Activated CD8-positive, alpha-beta memory T cell treated with anti-CD3 and anti-CD28 coated beads, Interleukin-2, amount 10 ng/mL, durations not matched to agents 7 days and 5 days (primary cell): ENCODE measurements around the gene XPNPEP1. TPM values are rescaled to one million over a fixed set of nuclear protein-coding genes. Genes with fewer than 3 reads are reported as not detected.

Experiments used
- ATAC-seq: fragments of 150-1000 bp; cut with Tn5 transposase; one replicate; pipeline ENCODE4 v1.10.0; 2021; ENCODE audit warnings: moderate library complexity
- CTCF ChIA-PET: fragments of 350-600 bp; sonication (Branson Sonifier 250); formaldehyde crosslinking; loops from one replicate; lab custom pipeline; 2021; ENCODE audit warnings: antibody characterized with exemption; lab: Charles Lee
- DNase-seq: peaks from one replicate; pipeline ENCODE4 v3.0.0-alpha.2; 2020
- H3K27ac Mint-ChIP-seq: one replicate; pipeline ENCODE4 v1.8.0; 2021; ENCODE audit warnings: mild to moderate bottlenecking, mixed read lengths
- H3K27me3 Mint-ChIP-seq: one replicate; pipeline ENCODE4 v1.8.0; 2021; ENCODE audit warnings: mixed read lengths
- H3K36me3 Mint-ChIP-seq: one replicate; pipeline ENCODE4 v1.8.0; 2021; ENCODE audit warnings: mild to moderate bottlenecking, mixed read lengths
- H3K4me1 Mint-ChIP-seq: one replicate; pipeline ENCODE4 v1.8.0; 2021; ENCODE audit warnings: mixed read lengths
- H3K4me3 Mint-ChIP-seq: one replicate; pipeline ENCODE4 v1.8.0; 2021; ENCODE audit warnings: mild to moderate bottlenecking, moderate library complexity, mixed read lengths
- H3K9me3 Mint-ChIP-seq: one replicate; pipeline ENCODE4 v1.8.0; 2022; ENCODE audit warnings: low read depth, mixed read lengths
- total RNA-seq, 2 experiments: library from RNA; stranded (reverse); gene quantifications; one replicate each; pipeline ENCODE4 v1.2.3, GENCODE V29; 2021

Gene XPNPEP1
- total RNA-seq, 2 experiments from 2014 or later: 72.7 to 84.8 TPM

DNA sequence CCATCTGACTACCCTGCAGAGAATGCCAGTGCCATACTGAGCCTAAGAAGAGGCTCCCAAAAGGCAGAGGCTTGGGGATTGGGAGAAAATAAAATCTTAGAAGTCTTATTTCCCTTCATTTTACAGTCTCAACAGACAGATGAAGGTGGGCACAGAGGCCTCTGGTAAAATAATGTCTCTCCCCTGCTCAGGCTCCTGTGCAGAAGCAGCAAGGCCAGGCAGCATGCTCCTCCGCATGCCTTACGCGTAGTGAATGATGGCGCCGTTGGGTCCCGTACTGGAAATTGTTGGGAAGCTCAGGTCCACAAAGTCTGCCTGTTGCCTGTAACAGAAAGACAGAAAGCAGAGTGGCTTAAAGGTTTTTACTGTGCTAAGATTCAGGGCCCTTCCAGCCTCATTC is 45.8 kb downstream of the XPNPEP1 start:
- CTCF ChIA-PET: no interaction called here
- Mint-ChIP-seq H3K27ac (peak overlapping the region; percentile 46), H3K9me3 (no peaks in the 10 kb centered on the region), H3K36me3 (peaks cover 43% of the 10 kb centered on the region), H3K4me3 (no peak overlapping the region), H3K4me1 (no peaks in the 10 kb centered on the region), H3K27me3 (no peaks in the 10 kb centered on the region)
- DNase-seq (peak; percentile 35), ATAC-seq (no peak)

DNA sequence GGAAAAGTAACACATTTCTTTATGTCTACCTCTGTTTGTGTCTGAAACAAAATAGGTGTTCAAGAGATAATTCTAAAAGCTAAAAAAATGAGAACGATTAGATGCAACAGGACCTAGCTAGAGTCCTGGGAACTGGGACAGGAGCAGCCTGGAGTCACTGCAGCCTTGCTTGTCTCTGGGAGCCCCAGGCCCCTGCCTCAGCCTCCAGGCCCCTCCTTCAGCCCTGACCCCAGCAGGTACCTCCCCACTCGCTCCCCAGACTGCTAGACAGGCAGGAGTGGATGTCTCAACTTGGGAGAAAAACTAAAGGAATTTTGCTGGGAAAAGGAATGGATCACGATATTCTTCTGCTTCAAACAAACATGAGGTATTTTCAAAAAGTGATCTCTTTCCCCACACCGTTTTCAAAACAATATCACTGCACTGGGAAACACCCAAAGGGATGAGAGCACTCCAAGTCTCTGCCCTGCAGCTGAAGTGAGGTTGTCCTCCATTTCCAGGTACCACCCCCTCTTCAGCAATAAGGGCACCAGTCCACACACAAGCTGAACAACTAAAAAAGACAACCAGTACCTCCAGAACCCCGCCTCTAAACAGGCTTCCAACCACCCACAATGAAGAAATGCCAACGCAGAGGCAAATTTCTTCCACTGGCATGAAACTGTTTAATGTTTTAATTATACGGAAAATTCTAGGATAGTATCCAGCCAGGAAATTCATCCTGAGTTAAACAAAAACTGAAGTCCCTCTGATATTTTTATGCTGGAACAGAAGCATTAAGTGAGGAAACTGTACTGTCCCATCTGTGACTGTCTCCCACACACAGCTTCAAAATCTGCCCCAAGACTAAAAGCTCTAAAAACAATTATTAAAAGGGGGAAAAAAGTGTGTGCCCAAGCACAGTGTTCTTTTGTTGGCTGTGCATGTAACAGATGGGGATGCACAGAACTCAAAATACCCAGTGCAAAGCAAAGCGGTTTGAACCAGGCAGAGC is 47.2 kb downstream of the XPNPEP1 start:
- Mint-ChIP-seq H3K4me1 (no peaks in the 10 kb centered on the region), H3K27me3 (no peaks in the 10 kb centered on the region), H3K27ac (no peak overlapping the region), H3K9me3 (no peaks in the 10 kb centered on the region), H3K4me3 (no peak overlapping the region), H3K36me3 (peaks cover 40% of the 10 kb centered on the region)
- ATAC-seq: no peak
- CTCF ChIA-PET: interaction anchor here (1.2 kb wide), 1 partner anchor 8 kb away, joined by 4 read pairs; no protein-coding TSS in a partner anchor
- no peak for DNase-seq

DNA sequence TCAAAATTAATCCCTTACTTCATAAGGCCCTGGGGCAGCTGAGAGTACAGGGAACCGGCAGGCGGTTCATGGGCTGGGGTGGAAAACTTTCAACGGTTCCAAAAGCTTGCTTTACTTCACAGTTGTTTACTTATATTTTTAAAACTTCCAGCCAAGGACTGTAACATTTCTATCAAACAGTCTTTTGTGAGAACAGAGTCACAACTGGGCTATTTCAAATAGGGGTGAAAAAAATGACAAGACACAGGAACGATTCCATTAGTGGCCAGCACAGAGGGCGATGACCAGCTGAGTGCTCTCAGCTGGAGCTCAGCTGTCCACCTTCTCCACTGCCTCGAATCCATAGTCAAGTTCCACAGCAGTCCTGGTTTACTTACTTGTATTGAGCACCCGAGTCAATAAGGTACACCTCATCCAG is 48.2 kb downstream of the XPNPEP1 start:
- Mint-ChIP-seq H3K27me3 (no peaks in the 10 kb centered on the region), H3K27ac (no peak overlapping the region), H3K9me3 (no peaks in the 10 kb centered on the region), H3K4me3 (no peak overlapping the region), H3K36me3 (peaks cover 44% of the 10 kb centered on the region), H3K4me1 (no peaks in the 10 kb centered on the region)
- no peak for ATAC-seq
- CTCF ChIA-PET: interaction anchor here (1.2 kb wide), 1 partner anchor 9 kb away, joined by 4 read pairs; no protein-coding TSS in a partner anchor
- no peak for DNase-seq

- CTCF ChIA-PET: no interaction called here
- Mint-ChIP-seq H3K36me3 (peaks cover 55% of the 10 kb centered on the region), H3K9me3 (no peaks in the 10 kb centered on the region), H3K27me3 (no peaks in the 10 kb centered on the region), H3K27ac (no peak overlapping the region), H3K4me3 (no peak overlapping the region), H3K4me1 (no peaks in the 10 kb centered on the region)
- DNase-seq (peak; percentile 21), ATAC-seq (no peak)
Observed at GRCh38 chr10:109871476-109871875, 51.8 kb downstream of the XPNPEP1 start.

GRCh38 chr10:109866995-109867635 is 56.2 kb downstream of the XPNPEP1 start:
- CTCF ChIA-PET: no interaction called here
- DNase-seq: no peak
- Mint-ChIP-seq H3K27ac (no peak overlapping the region), H3K4me1 (no peaks in the 10 kb centered on the region), H3K4me3 (no peak overlapping the region), H3K27me3 (no peaks in the 10 kb centered on the region), H3K9me3 (peaks cover 2% of the 10 kb centered on the region), H3K36me3 (peaks cover 68% of the 10 kb centered on the region)
- no peak for ATAC-seq

- no peak overlapping the region for H3K27ac Mint-ChIP-seq
- H3K4me1 Mint-ChIP-seq: no peaks in the 10 kb centered on the region
- DNase-seq (no peak), ATAC-seq (no peak)
- H3K9me3 Mint-ChIP-seq: peaks cover 2% of the 10 kb centered on the region
- H3K27me3 Mint-ChIP-seq: no peaks in the 10 kb centered on the region
- no peak overlapping the region for H3K4me3 Mint-ChIP-seq
- H3K36me3 Mint-ChIP-seq: peaks cover 68% of the 10 kb centered on the region
- CTCF ChIA-PET: no interaction called here
Observed at GRCh38 chr10:109866168-109866994, 56.9 kb downstream of the XPNPEP1 start.

GRCh38 chr10:109863775-109864174 is 59.5 kb downstream of the XPNPEP1 start:
- DNase-seq (no peak), ATAC-seq (no peak)
- H3K27me3 Mint-ChIP-seq: no peaks in the 10 kb centered on the region
- H3K27ac Mint-ChIP-seq: no peak overlapping the region
- H3K4me3 Mint-ChIP-seq: no peak overlapping the region
- H3K9me3 Mint-ChIP-seq: peaks cover 2% of the 10 kb centered on the region
- H3K4me1 Mint-ChIP-seq: peaks cover 8% of the 10 kb centered on the region
- peaks cover 57% of the 10 kb centered on the region for H3K36me3 Mint-ChIP-seq
- CTCF ChIA-PET: interaction anchor here (1.4 to 1.8 kb wide), 2 partner anchors 10 to 11 kb away, joined by 3 to 5 read pairs; no protein-coding TSS in a partner anchor

DNA sequence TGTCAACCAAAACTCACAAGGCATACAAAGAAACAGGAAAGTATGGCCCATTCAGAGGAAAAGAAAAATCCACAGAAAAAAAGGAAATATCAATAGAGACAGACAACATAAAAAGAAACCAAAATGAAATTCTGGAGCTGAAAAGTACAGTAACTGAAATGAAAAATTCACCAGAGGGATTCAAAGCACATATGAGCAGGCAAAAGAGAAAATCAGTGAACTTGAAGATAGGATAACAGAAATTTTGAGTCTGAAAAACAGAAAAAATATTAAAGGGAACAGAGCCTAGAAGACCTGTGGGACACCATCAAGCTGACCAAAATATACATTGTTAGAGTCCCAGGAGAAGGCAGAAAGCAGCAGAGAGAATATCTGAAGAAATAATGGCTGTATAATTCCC is 60.6 kb downstream of the XPNPEP1 start:
- peaks cover 8% of the 10 kb centered on the region for H3K4me1 Mint-ChIP-seq
- H3K27ac Mint-ChIP-seq: no peak overlapping the region
- ATAC-seq (no peak), DNase-seq (no peak)
- peaks cover 47% of the 10 kb centered on the region for H3K36me3 Mint-ChIP-seq
- no peaks in the 10 kb centered on the region for H3K27me3 Mint-ChIP-seq
- H3K4me3 Mint-ChIP-seq: no peak overlapping the region
- H3K9me3 Mint-ChIP-seq: peaks cover 2% of the 10 kb centered on the region
- CTCF ChIA-PET: interaction anchor here (1.4 kb wide), 1 partner anchor 9 kb away, joined by 3 read pairs; no protein-coding TSS in a partner anchor

DNA sequence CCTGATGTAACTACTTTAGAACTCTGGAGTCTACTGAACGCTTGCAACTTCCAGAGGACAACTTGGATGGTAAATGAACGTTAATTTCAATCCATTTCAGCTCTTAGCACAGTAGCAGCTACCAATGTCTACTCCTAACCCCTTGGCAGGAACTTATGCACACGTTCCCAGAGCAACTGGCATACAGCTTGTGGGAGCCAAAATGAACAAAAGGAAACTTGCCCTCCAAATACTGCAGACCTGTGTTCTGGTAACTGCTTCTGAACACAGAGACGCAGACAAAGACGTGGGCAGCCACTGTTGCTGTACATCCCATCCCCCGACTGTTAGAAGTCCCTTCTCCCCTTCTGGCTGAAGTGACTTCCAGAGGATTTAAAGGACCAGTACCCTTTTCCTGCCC is 61.3 kb downstream of the XPNPEP1 start:
- Mint-ChIP-seq H3K4me1 (peaks cover 8% of the 10 kb centered on the region), H3K27ac (no peak overlapping the region), H3K36me3 (peaks cover 44% of the 10 kb centered on the region), H3K9me3 (peaks cover 2% of the 10 kb centered on the region), H3K27me3 (no peaks in the 10 kb centered on the region), H3K4me3 (no peak overlapping the region)
- DNase-seq (no peak), ATAC-seq (no peak)
- CTCF ChIA-PET: no interaction called here

DNA sequence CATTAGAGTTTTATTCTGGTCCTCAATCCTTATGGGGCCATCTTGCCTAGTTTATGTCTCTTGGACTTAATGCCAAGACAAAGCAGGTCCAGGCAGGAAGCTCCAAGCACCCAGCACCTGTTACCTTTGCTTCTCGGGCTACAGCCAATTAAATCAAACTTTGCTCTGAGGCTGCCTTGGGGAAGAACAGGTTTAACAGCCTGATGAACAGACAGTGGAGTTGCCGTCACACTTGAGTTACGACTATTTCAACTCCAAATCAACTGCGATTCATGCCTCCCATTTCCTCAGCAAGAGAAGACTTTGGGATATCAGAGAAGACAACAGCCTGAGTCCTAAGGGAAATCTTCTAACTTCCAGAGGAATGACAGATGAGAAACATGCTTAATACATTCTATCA is 62.2 kb downstream of the XPNPEP1 start:
- DNase-seq: no peak
- no peaks in the 10 kb centered on the region for H3K27me3 Mint-ChIP-seq
- peaks cover 8% of the 10 kb centered on the region for H3K4me1 Mint-ChIP-seq
- H3K9me3 Mint-ChIP-seq: peaks cover 2% of the 10 kb centered on the region
- no peak overlapping the region for H3K27ac Mint-ChIP-seq
- no peak overlapping the region for H3K4me3 Mint-ChIP-seq
- H3K36me3 Mint-ChIP-seq: peaks cover 37% of the 10 kb centered on the region
- CTCF ChIA-PET: interaction anchor here (1.2 kb wide), 1 partner anchor 9 kb away, joined by 3 read pairs; no protein-coding TSS in a partner anchor
- ATAC-seq: no peak

DNA sequence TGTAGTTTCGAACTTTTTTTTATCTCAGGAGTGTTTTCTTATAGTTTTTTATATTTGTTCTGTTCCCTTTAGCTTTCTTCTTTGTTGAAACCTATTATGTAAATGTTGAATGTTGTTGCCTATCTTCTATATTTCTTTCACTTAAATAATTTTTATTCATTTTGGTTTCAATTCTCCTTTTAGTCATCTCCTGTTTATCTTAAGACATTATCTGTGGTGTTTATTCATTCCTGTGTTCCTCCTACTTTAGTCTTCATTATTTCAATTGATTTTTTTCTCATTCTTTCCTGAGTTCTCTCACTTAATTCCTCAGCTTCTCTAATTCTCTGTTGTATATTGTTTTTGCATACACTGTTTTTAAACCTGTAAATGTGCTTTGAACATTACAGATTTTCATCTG is 64.1 kb downstream of the XPNPEP1 start:
- Mint-ChIP-seq H3K4me3 (no peak overlapping the region), H3K4me1 (peaks cover 8% of the 10 kb centered on the region), H3K36me3 (peaks cover 22% of the 10 kb centered on the region), H3K27ac (no peak overlapping the region), H3K9me3 (peaks cover 2% of the 10 kb centered on the region), H3K27me3 (no peaks in the 10 kb centered on the region)
- ATAC-seq: no peak
- no peak for DNase-seq
- CTCF ChIA-PET: interaction anchor here (0.6 kb wide), 2 partner anchors 9 to 147 kb away, joined by 3 read pairs; no protein-coding TSS in a partner anchor

DNA sequence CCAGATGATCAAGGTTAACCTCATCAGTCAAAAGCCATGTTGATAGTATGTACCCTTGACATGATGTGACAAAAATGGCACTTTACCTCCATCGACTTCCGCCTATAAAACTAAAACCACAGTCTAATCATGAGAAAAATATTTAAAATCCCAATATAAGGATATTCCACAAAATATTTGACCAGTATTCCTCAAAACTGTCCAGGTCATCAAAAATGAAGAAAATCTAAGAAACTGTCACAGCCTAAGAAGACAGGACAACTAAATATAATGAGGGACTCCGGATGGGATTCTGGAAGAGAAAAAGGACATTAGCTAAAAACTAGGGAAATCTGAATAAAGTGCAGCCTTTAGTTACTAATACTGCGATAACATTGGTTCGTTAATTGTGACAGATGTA is 67.6 kb downstream of the XPNPEP1 start:
- H3K27ac Mint-ChIP-seq: no peak overlapping the region
- no peaks in the 10 kb centered on the region for H3K9me3 Mint-ChIP-seq
- H3K27me3 Mint-ChIP-seq: no peaks in the 10 kb centered on the region
- H3K4me3 Mint-ChIP-seq: no peak overlapping the region
- no peak for DNase-seq
- peaks cover 6% of the 10 kb centered on the region for H3K36me3 Mint-ChIP-seq
- CTCF ChIA-PET: no interaction called here
- peaks cover 15% of the 10 kb centered on the region for H3K4me1 Mint-ChIP-seq
- ATAC-seq: no peak

GRCh38 chr10:109853921-109854320 is 69.4 kb downstream of the XPNPEP1 start:
- Mint-ChIP-seq H3K4me3 (no peak overlapping the region), H3K4me1 (peaks cover 8% of the 10 kb centered on the region), H3K27ac (no peak overlapping the region), H3K36me3 (peaks cover under 1% of the 10 kb centered on the region), H3K27me3 (no peaks in the 10 kb centered on the region), H3K9me3 (no peaks in the 10 kb centered on the region)
- ATAC-seq: no peak
- DNase-seq: no peak
- CTCF ChIA-PET: interaction anchor here (0.7 kb wide), 1 partner anchor 1083 kb away, joined by 3 read pairs; no protein-coding TSS in a partner anchor
